MCF 10A (cell line): Measurements from ENCODE around the gene ZBTB11. TPM values are rescaled to one million over a fixed set of nuclear protein-coding genes. Genes with fewer than 3 reads are reported as not detected.
A peak's percentile ranks its signal among the peaks of the same experiment; 100 is the strongest.
"Not testable (repeated sequence)": the region's sequence is repeated elsewhere in the genome, so short reads cannot be mapped to it uniquely, and the experiment has no call there.

Experiments used
- BruUV-seq: library from RNA; stranded (reverse); fragments of 400-500 nt; replicated peaks from 2 replicates; lab custom pipeline; 2021; lab: Mats Ljungman, UMichigan
- CTCF ChIA-PET: fragments of 300-600 bp; sonication (Branson Sonifier 250); formaldehyde crosslinking; extraction: SDS; loops from one replicate; lab custom pipeline; 2021; ENCODE audit warnings: antibody characterized with exemption, inconsistent platforms; lab: Yijun Ruan, JAX
- POLR2A ChIA-PET: fragments of 300-600, 350-650 bp; sonication (Branson Sonifier 250); formaldehyde crosslinking; extraction: SDS; loops from one replicate; lab custom pipeline; 2020; ENCODE audit warnings: antibody characterized with exemption, inconsistent platforms; lab: Yijun Ruan, JAX
- DNase-seq: peaks from one replicate; pipeline ENCODE4 v3.0.0-alpha.2; 2018; ENCODE audit not compliant: unreplicated experiment
- H3K27ac Mint-ChIP-seq: one replicate; pipeline ENCODE4 v1.8.0; 2022; ENCODE audit warnings: mild to moderate bottlenecking, low read depth, mixed read lengths; ENCODE audit not compliant: unreplicated experiment
- H3K27me3 Mint-ChIP-seq: one replicate; pipeline ENCODE4 v1.8.0; 2022; ENCODE audit warnings: mixed read lengths; ENCODE audit not compliant: insufficient read depth, unreplicated experiment
- H3K36me3 Mint-ChIP-seq: one replicate; pipeline ENCODE4 v1.8.0; 2022; ENCODE audit warnings: mild to moderate bottlenecking, moderate library complexity, mixed read lengths; ENCODE audit not compliant: insufficient read depth, unreplicated experiment
- H3K4me1 Mint-ChIP-seq: one replicate; pipeline ENCODE4 v1.8.0; 2022; ENCODE audit warnings: mixed read lengths; ENCODE audit not compliant: insufficient read depth, unreplicated experiment
- H3K4me3 Mint-ChIP-seq: one replicate; pipeline ENCODE4 v1.8.0; 2022; ENCODE audit warnings: mild to moderate bottlenecking, moderate library complexity, mixed read lengths; ENCODE audit not compliant: unreplicated experiment
- H3K9me3 Mint-ChIP-seq: one replicate; pipeline ENCODE4 v1.8.0; 2022; ENCODE audit warnings: mixed read lengths; ENCODE audit not compliant: unreplicated experiment
- CTCF ChIP-seq: fragments of 200-600 bp; IDR thresholded peaks from one replicate; pipeline ENCODE4 v1.8.0; 2022; ENCODE audit warnings: antibody characterized with exemption, mild to moderate bottlenecking; ENCODE audit not compliant: unreplicated experiment
- intact Hi-C: fragments of 100-400 bp; cut with micrococcal nuclease; formaldehyde crosslinking; loops from 2 replicates; pipeline ENCODE4 v1.14.1; 2022
- total RNA-seq: library from RNA; stranded (reverse); gene quantifications from 2 replicates; pipeline ENCODE4 v1.2.3, GENCODE V29; 2022

Gene ZBTB11
- total RNA-seq, 1 experiment from 2014 or later, result 28.9 TPM

GRCh38 chr3:101611023-101611422 lies 65.9 kb downstream of the ZBTB11 start:
- H3K4me3 Mint-ChIP-seq, result no peak overlapping the region
- ChIA-PET POLR2A (interaction anchor here (0.8 to 1.3 kb wide), 3 partner anchors 8 to 37 kb away, joined by 3 to 4 read pairs (median 3); partner anchors contain the start of gene PCNP), CTCF (interaction anchor here (0.9 kb wide), 1 partner anchor 32 kb away, joined by 3 read pairs; no protein-coding TSS in a partner anchor)
- BruUV-seq, result no TSS peak
- no peaks in the 10 kb centered on the region for H3K9me3 Mint-ChIP-seq
- TF ChIP-seq CTCF, result no peak
- DNase-seq, result no peak
- intact Hi-C loops, result no loop called here
- no peaks in the 10 kb centered on the region for H3K27me3 Mint-ChIP-seq
- H3K27ac Mint-ChIP-seq, result no peak overlapping the region
- H3K36me3 Mint-ChIP-seq, result peaks cover 6% of the 10 kb centered on the region
- H3K4me1 Mint-ChIP-seq, result no peaks in the 10 kb centered on the region

- H3K27me3 Mint-ChIP-seq, CTCF ChIA-PET, H3K27ac Mint-ChIP-seq, POLR2A ChIA-PET, H3K4me3 Mint-ChIP-seq, DNase-seq, BruUV-seq, H3K9me3 Mint-ChIP-seq, intact Hi-C loops: not testable (repeated sequence)
- H3K36me3 Mint-ChIP-seq, result peaks cover 13% of the 10 kb centered on the region
- H3K4me1 Mint-ChIP-seq, result peaks cover 12% of the 10 kb centered on the region
Observed at GRCh38 chr3:101605398-101605797, 71.5 kb downstream of the ZBTB11 start.

GRCh38 chr3:101603184-101603583 lies 73.7 kb downstream of the ZBTB11 start:
- CTCF ChIA-PET, result interaction anchor here (1.0 kb wide), 1 partner anchor 33 kb away, joined by 3 read pairs; no protein-coding TSS in a partner anchor
- Mint-ChIP-seq H3K36me3 (peaks cover 19% of the 10 kb centered on the region), H3K27me3 (no peaks in the 10 kb centered on the region), H3K9me3 (no peaks in the 10 kb centered on the region), H3K4me1 (peaks cover 12% of the 10 kb centered on the region), H3K27ac (no peak overlapping the region), H3K4me3 (no peak overlapping the region)
- intact Hi-C loops, result no loop called here
- POLR2A ChIA-PET, result no interaction called here
- BruUV-seq, result no TSS peak
- no peak for TF ChIP-seq CTCF
- DNase-seq, result no peak

GRCh38 chr3:101602731-101603130 lies 74.2 kb downstream of the ZBTB11 start:
- Mint-ChIP-seq H3K27ac (peak overlapping the region; percentile 75), H3K36me3 (peaks cover 20% of the 10 kb centered on the region), H3K9me3 (no peaks in the 10 kb centered on the region), H3K27me3 (no peaks in the 10 kb centered on the region), H3K4me3 (no peak overlapping the region), H3K4me1 (peaks cover 12% of the 10 kb centered on the region)
- intact Hi-C loops, result no loop called here
- ChIA-PET CTCF (no interaction called here), POLR2A (interaction anchor here (1.2 to 2.0 kb wide), 2 partner anchors 29 to 84 kb away, joined by 3 to 7 read pairs; partner anchors contain the start of genes PCNP and RPL24)
- no TSS peak for BruUV-seq
- DNase-seq, result peak; percentile 13
- no peak for TF ChIP-seq CTCF

Other genes starting within 250 kb of the ZBTB11 start
- gene SENP7, start 163.9 kb downstream of the ZBTB11 start, total RNA-seq, result 11.9 and 15.0 TPM in 2 replicates
- gene TRMT10C, start 115.3 kb downstream of the ZBTB11 start, total RNA-seq, result 27.0 and 32.5 TPM in 2 replicates
- gene PCNP, start 103.0 kb downstream of the ZBTB11 start, total RNA-seq, result 229 and 292 TPM in 2 replicates
- 1,386 and 1,793 TPM in 2 replicates for gene RPL24, start 9.6 kb upstream of the ZBTB11 start, total RNA-seq
- 11.5 and 14.2 TPM in 2 replicates for gene CEP97, start 47.5 kb upstream of the ZBTB11 start, total RNA-seq
- gene NXPE3, start 102.1 kb upstream of the ZBTB11 start, total RNA-seq, result 3.9 and 7.2 TPM in 2 replicates
- 48.9 and 58.8 TPM in 2 replicates for gene NFKBIZ, start 172.4 kb upstream of the ZBTB11 start, total RNA-seq